Measurements from ENCODE around the gene BCL7A. TPM values are rescaled to one million over a fixed set of nuclear protein-coding genes. Genes with fewer than 3 reads are reported as not detected.

BCL7A gene
- total and polyA plus RNA-seq, 9 of the 15 experiments (the other 6 are each of a cell fraction or from before 2014, with no cell fraction given), result 0.25 to 21.9 (median 14.9) TPM

DNA sequence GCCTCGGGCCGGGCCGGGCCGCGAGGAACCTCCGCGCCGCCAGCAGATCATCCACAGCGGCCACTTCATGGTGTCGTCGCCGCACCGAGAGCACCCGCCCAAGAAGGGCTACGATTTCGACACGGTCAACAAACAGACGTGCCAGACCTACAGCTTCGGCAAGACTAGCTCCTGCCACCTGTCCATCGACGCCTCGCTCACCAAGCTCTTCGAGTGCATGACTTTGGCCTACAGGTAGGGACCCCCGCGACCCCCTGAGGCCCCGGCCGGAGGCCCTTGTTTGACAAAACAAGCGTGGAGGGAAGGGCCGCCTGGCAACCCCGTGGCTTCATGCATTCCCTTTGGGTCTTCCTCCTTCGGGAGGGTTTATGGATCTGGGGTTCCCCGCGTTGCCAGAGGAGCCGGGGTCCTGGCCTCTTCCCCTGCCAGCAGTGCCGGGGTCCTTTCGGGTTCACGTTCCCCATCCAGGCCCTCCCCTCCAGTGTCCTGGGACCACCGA, 57.4 kb downstream of the BCL7A start (continued):
- TF ChIP-seq REST (IDR thresholded peaks at IDR 0.05; ENCODE audit: borderline replicate concordance) (no peak), REST (CRISPR knock-in tag; IDR thresholded peaks at IDR 0.05; ENCODE audit: low read depth) (0 out of 2 replicates have a peak, but pooled peaks have one; percentile 17), SIN3A (IDR thresholded peaks at IDR 0.05; ENCODE audit: borderline replicate concordance in 2 of 2, control insufficient read depth in 1 of 2, low read depth in 2 of 2, low read length in 2 of 2) (peak in 1 of 2 experiments; percentile 1; a peak in 1 of 4 replicates), L3MBTL2 (IDR thresholded peaks at IDR 0.05) (0 out of 2 replicates have a peak, but pooled peaks have one; percentile 10), POLR2G (IDR thresholded peaks at IDR 0.05; ENCODE audit: low read depth, low read length) (peak; percentile 6; the same call in 1 of the 2 replicates), CREB1 (IDR thresholded peaks at IDR 0.05) (no peak), CREB1 (CRISPR knock-in tag; IDR thresholded peaks at IDR 0.05) (0 out of 2 replicates have a peak, but pooled peaks have one; percentile 29)
- TF ChIP-seq, protein P1, sequence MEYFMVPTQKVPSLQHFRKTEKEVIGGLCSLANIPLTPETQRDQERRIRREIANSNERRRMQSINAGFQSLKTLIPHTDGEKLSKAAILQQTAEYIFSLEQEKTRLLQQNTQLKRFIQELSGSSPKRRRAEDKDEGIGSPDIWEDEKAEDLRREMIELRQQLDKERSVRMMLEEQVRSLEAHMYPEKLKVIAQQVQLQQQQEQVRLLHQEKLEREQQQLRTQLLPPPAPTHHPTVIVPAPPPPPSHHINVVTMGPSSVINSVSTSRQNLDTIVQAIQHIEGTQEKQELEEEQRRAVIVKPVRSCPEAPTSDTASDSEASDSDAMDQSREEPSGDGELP (CRISPR knock-in tag; IDR thresholded peaks at IDR 0.05; ENCODE audit: borderline replicate concordance), result 0 out of 2 replicates have a peak, but pooled peaks have one; percentile 51
- TF ChIP-seq, protein P2, sequence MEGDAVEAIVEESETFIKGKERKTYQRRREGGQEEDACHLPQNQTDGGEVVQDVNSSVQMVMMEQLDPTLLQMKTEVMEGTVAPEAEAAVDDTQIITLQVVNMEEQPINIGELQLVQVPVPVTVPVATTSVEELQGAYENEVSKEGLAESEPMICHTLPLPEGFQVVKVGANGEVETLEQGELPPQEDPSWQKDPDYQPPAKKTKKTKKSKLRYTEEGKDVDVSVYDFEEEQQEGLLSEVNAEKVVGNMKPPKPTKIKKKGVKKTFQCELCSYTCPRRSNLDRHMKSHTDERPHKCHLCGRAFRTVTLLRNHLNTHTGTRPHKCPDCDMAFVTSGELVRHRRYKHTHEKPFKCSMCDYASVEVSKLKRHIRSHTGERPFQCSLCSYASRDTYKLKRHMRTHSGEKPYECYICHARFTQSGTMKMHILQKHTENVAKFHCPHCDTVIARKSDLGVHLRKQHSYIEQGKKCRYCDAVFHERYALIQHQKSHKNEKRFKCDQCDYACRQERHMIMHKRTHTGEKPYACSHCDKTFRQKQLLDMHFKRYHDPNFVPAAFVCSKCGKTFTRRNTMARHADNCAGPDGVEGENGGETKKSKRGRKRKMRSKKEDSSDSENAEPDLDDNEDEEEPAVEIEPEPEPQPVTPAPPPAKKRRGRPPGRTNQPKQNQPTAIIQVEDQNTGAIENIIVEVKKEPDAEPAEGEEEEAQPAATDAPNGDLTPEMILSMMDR (IDR thresholded peaks at IDR 0.05 in 2 of 3, conservative IDR thresholded peaks at IDR 0.05 in 1 of 3; ENCODE audit: insufficient read depth in 2 of 3, low read depth in 1 of 3, low read length in 3 of 3), result no peak
- TF ChIP-seq, protein P3, sequence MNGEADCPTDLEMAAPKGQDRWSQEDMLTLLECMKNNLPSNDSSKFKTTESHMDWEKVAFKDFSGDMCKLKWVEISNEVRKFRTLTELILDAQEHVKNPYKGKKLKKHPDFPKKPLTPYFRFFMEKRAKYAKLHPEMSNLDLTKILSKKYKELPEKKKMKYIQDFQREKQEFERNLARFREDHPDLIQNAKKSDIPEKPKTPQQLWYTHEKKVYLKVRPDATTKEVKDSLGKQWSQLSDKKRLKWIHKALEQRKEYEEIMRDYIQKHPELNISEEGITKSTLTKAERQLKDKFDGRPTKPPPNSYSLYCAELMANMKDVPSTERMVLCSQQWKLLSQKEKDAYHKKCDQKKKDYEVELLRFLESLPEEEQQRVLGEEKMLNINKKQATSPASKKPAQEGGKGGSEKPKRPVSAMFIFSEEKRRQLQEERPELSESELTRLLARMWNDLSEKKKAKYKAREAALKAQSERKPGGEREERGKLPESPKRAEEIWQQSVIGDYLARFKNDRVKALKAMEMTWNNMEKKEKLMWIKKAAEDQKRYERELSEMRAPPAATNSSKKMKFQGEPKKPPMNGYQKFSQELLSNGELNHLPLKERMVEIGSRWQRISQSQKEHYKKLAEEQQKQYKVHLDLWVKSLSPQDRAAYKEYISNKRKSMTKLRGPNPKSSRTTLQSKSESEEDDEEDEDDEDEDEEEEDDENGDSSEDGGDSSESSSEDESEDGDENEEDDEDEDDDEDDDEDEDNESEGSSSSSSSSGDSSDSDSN (IDR thresholded peaks at IDR 0.05; ENCODE audit: borderline replicate concordance in 1 of 2, low read depth in 2 of 2, low read length in 2 of 2), result peak; percentile 49 to 64; a peak in 2 of 4 replicates
